ENCODE measurements around the gene FBN2.

The FBN2 gene

DNA sequence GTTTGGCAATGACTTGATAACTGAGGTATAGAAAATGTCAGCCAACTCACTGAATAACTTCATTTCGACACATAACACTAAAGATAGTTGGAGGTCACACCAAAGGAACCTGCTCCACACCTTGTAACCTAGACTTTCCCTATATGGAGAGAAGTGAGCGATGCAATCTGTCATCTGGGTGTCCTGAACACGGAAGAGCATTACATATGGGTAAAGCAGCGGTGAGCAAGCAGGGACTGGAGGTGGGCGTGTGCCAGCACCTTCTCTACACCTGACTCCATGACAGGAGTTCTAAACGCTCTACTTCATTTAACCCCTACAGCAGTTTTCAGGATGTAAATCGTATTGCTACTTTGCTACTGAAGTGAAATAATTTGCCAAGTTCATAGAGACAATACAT is 301.7 kb downstream of the FBN2 start:
- DNase-seq = no peak

- DNase-seq = no peak
These were observed 303.0 kb downstream of the FBN2 start for GRCh38 chr5:128234928-128235641.

DNA sequence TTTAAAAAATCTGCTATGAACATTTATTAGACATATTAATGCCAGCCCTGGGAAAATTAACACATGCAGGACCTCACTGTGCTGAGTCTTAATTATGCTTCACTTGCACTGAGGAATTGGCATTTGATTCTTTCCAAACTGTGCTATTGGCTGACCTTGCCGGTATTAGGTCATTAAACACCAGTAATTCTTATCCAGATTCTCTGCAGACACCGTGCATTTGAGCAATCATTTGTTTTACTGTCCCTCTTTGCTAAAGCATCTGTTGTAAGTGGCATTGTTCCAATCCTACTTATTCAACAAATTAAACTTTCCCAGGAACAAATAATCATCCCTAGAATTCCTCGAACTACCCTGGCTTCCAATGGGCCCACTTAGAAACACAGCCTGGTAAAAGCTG is 309.5 kb downstream of the FBN2 start:
- DNase-seq = no peak

- no peak for DNase-seq
These were observed 310.0 kb downstream of the FBN2 start for GRCh38 chr5:128228008-128228407.

DNA sequence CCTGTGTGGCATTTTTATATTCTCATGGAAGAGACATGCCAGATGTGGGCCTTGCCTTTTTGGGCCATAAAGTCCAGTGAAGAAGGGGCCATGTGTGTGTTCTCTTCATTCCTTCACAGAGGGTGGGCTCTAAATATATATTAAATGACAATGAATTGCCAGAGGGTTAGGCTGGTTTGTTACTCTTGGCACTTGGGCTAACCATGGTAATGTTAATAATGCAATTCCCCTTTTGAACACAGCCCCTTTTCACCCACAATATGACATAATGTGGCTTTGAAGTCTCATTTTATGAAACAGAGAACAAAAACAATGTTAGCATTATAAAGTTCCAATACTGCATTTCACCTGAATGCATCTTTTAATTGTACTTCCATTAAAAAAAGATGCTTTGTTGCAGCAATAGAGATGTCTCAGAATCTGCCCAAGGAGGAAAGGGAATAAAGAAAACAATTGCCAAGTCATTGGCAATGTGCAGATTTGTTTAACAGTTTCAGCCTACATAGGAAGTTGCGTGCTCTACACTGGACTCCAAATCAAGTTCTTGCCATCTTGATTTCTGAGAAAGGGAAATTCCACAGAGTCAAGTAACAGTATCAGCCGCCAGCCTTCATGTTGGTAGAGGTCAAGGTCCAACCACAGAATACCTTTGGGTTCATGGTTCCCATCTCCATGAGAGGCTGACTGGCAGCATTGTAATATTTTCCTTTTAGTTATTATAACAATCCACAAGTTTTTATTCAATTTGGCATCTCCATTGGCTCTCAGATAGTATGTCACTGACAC is 312.6 kb downstream of the FBN2 start:
- DNase-seq = no peak

GRCh38 chr5:128224336-128224735 is 313.7 kb downstream of the FBN2 start:
- no peak for DNase-seq

GRCh38 chr5:128220841-128221240 is 317.2 kb downstream of the FBN2 start:
- DNase-seq = no peak

- DNase-seq = no peak
These were observed 321.0 kb downstream of the FBN2 start for GRCh38 chr5:128216860-128217531.

DNA sequence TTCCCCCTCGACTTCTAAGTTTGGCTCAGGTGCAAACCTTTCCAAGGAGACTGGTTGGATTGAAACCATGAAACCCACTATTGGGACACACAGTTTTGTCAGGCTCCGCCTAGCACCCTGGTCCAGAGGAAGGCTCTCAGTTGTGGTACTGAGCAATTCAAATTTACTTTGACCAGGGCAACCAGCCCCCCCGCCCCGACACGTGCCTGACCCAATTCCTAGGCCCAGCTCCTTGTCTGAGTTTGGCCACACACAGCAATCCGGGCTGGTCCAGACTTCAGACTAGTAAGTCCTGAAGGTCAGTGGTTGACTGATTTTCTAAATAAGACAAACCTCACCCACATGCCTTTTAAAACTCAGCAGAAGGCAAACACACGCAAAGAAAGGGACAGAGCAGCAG is 321.8 kb downstream of the FBN2 start:
- no peak for DNase-seq

- DNase-seq = no peak
These were observed 324.2 kb downstream of the FBN2 start for GRCh38 chr5:128213833-128214232.

- DNase-seq = no peak
These were observed 324.7 kb downstream of the FBN2 start for GRCh38 chr5:128213340-128213739.

GRCh38 chr5:128212191-128212806 is 325.7 kb downstream of the FBN2 start:
- DNase-seq = no peak

- DNase-seq = no peak
These were observed 329.6 kb downstream of the FBN2 start for GRCh38 chr5:128208436-128208835.
